ENCODE measurements around the gene EFTUD2.

The EFTUD2 gene

GRCh38 chr17:44913676-44914075, 14.4 kb upstream of the EFTUD2 start:
- Histone ChIP-seq H3K4me1 (ENCODE audit: low read length) (peaks cover 11% of the 10 kb centered on the region; the same call in 1 of the 2 replicates), H4K20me1 (ENCODE audit: insufficient read depth, low read length) (no peaks in the 10 kb centered on the region), H3K4me2 (ENCODE audit: low read length) (peak overlapping the region; percentile 25; the same call in 1 of the 2 replicates), H2AFZ (ENCODE audit: low read depth, low read length) (peak overlapping the region; percentile 78; the same call in 1 of the 2 replicates), H3K27ac (ENCODE audit: low read length) (no peak overlapping the region), H3K27me3 (ENCODE audit: low read depth, low read length) (peaks cover 8% of the 10 kb centered on the region), H3K9ac (ENCODE audit: low read length) (no peak overlapping the region), H3K9me3 (ENCODE audit: insufficient read depth, low read length) (no peaks in the 10 kb centered on the region), H3K36me3 (replicated peaks; ENCODE audit: low read depth, low read length) (no peaks in the 10 kb centered on the region), H3K4me3 (ENCODE audit: low read length) (no peak overlapping the region), H3K79me2 (ENCODE audit: low read length) (no peaks in the 10 kb centered on the region)
- TF ChIP-seq EZH2phosphoT487 (IDR thresholded peaks at IDR 0.05; ENCODE audit: low read depth) (no peak), CTCF (IDR thresholded peaks at IDR 0.05; ENCODE audit: low read depth, low read length) (no peak)

GRCh38 chr17:44912763-44913544, 13.7 kb upstream of the EFTUD2 start:
- no peaks in the 10 kb centered on the region for H4K20me1 ChIP-seq (ENCODE audit: insufficient read depth, low read length)
- peaks cover 8% of the 10 kb centered on the region for H3K27me3 ChIP-seq (ENCODE audit: low read depth, low read length)
- H3K4me1 ChIP-seq (ENCODE audit: low read length): peaks cover 12% of the 10 kb centered on the region; the same call in 1 of the 2 replicates
- peak overlapping the region; percentile 78; the same call in 1 of the 2 replicates for H2AFZ ChIP-seq (ENCODE audit: low read depth, low read length)
- H3K4me2 ChIP-seq (ENCODE audit: low read length): peak overlapping the region; percentile 25; the same call in 1 of the 2 replicates
- H3K36me3 ChIP-seq (replicated peaks; ENCODE audit: low read depth, low read length): no peaks in the 10 kb centered on the region
- no peak overlapping the region for H3K9ac ChIP-seq (ENCODE audit: low read length)
- H3K4me3 ChIP-seq (ENCODE audit: low read length): no peak overlapping the region
- no peak for TF ChIP-seq CTCF (IDR thresholded peaks at IDR 0.05; ENCODE audit: low read depth, low read length)
- TF ChIP-seq EZH2phosphoT487 (IDR thresholded peaks at IDR 0.05; ENCODE audit: low read depth): no peak
- H3K79me2 ChIP-seq (ENCODE audit: low read length): no peaks in the 10 kb centered on the region
- H3K9me3 ChIP-seq (ENCODE audit: insufficient read depth, low read length): no peaks in the 10 kb centered on the region
- no peak overlapping the region for H3K27ac ChIP-seq (ENCODE audit: low read length)

GRCh38 chr17:44911133-44912001, 12.1 kb upstream of the EFTUD2 start:
- H3K9me3 ChIP-seq (ENCODE audit: insufficient read depth, low read length): no peaks in the 10 kb centered on the region
- TF ChIP-seq EZH2phosphoT487 (IDR thresholded peaks at IDR 0.05; ENCODE audit: low read depth) (no peak), CTCF (IDR thresholded peaks at IDR 0.05; ENCODE audit: low read depth, low read length) (peak; percentile 36)
- H3K79me2 ChIP-seq (ENCODE audit: low read length): no peaks in the 10 kb centered on the region
- H3K27ac ChIP-seq (ENCODE audit: low read length): no peak overlapping the region
- peaks cover 8% of the 10 kb centered on the region for H3K27me3 ChIP-seq (ENCODE audit: low read depth, low read length)
- H3K4me2 ChIP-seq (ENCODE audit: low read length): no peak overlapping the region
- H2AFZ ChIP-seq (ENCODE audit: low read depth, low read length): no peak overlapping the region
- H3K4me3 ChIP-seq (ENCODE audit: low read length): no peak overlapping the region
- H3K9ac ChIP-seq (ENCODE audit: low read length): no peak overlapping the region
- H3K36me3 ChIP-seq (replicated peaks; ENCODE audit: low read depth, low read length): no peaks in the 10 kb centered on the region
- peaks cover 12% of the 10 kb centered on the region; the same call in 1 of the 2 replicates for H3K4me1 ChIP-seq (ENCODE audit: low read length)
- H4K20me1 ChIP-seq (ENCODE audit: insufficient read depth, low read length): no peaks in the 10 kb centered on the region

Measured in OCI-LY3 (cell line).